Smooth muscle cell (in vitro differentiated cells): ENCODE results near the gene EFCAB12. TPM values are rescaled to one million over a fixed set of nuclear protein-coding genes. Genes with fewer than 3 reads are reported as not detected.

Source experiments
- DNase-seq: peaks from one replicate; lab custom pipeline; 2025; ENCODE audit not compliant: unreplicated experiment; lab: John Stamatoyannopoulos, UW
- H2AFZ ChIP-seq: fragments of 200-600 bp; sonication (generic); 2 replicates; pipeline ENCODE4 v1.6.0; 2016; ENCODE audit warnings: antibody characterized with exemption, low read depth, mild to moderate bottlenecking
- H3F3A ChIP-seq: fragments of 200-600 bp; sonication (generic); 2 replicates; pipeline ENCODE4 v1.6.0; 2017; ENCODE audit warnings: antibody characterized with exemption, low read depth
- H3K27ac ChIP-seq: fragments of 200-600 bp; sonication (generic); 2 replicates; pipeline ENCODE4 v1.5.1; 2016; ENCODE audit warnings: low read depth, mild to moderate bottlenecking
- H3K27me3 ChIP-seq: fragments of 200-600 bp; sonication (generic); 2 replicates; pipeline ENCODE4 v1.6.1; 2016; ENCODE audit warnings: low read depth, mild to moderate bottlenecking
- H3K36me3 ChIP-seq: fragments of 200-600 bp; sonication (generic); 2 replicates; pipeline ENCODE4 v1.5.1; 2016; ENCODE audit warnings: low read depth
- H3K4me1 ChIP-seq: fragments of 200-600 bp; sonication (generic); 2 replicates; pipeline ENCODE4 v1.5.1; 2016; ENCODE audit warnings: low read depth
- H3K4me2 ChIP-seq: fragments of 200-600 bp; sonication (generic); 2 replicates; pipeline ENCODE4 v1.6.0; 2016; ENCODE audit warnings: mild to moderate bottlenecking
- H3K4me3 ChIP-seq: fragments of 200-600 bp; sonication (generic); 2 replicates; pipeline ENCODE4 v1.5.1; 2016; ENCODE audit warnings: mild to moderate bottlenecking
- H3K79me2 ChIP-seq: fragments of 200-600 bp; sonication (generic); 2 replicates; pipeline ENCODE4 v1.6.0; 2016; ENCODE audit warnings: low read depth, mild to moderate bottlenecking
- H3K9ac ChIP-seq: fragments of 200-600 bp; sonication (generic); 2 replicates; pipeline ENCODE4 v1.6.0; 2016; ENCODE audit warnings: low read depth
- H3K9me3 ChIP-seq: fragments of 200-600 bp; sonication (generic); replicated peaks from 2 replicates; pipeline ENCODE4 v1.5.1; 2016; ENCODE audit warnings: low read depth
- H4K20me1 ChIP-seq: fragments of 200-600 bp; sonication (generic); 2 replicates; pipeline ENCODE4 v1.6.0; 2016; ENCODE audit warnings: low read depth
- WGBS: methylation state at CpG from one replicate; pipeline ENCODE4 v1.1.7; 2016; ENCODE audit warnings: low lambda C conversion rate; 5-methylcytosine and 5-hydroxymethylcytosine counted together
- polyA plus RNA-seq: library from polyadenylated mRNA; unstranded; fragments of >200 nt; fragmentation: Nextera tagmentation; extraction: Ambion mirVana; gene quantifications from 2 replicates; pipeline ENCODE4 v1.2.1, GENCODE V29; 2016
- total RNA-seq: library from RNA; depleted of rRNA; stranded (reverse); fragments of >200 nt; gene quantifications from 2 replicates; pipeline ENCODE4 v1.2.3, GENCODE V29; 2014
- TF ChIP-seq, protein P1 (sequence below): fragments of 200-600 bp; sonication (generic); IDR thresholded peaks from 2 replicates; pipeline ENCODE4 v1.5.1; 2017; ENCODE audit warnings: borderline replicate concordance, mild to moderate bottlenecking, antibody characterized with exemption; ENCODE audit not compliant: insufficient read depth, poor library complexity, severe bottlenecking

The EFCAB12 gene
- total and polyA plus RNA-seq, 2 experiments from 2014 or later: 0.09 TPM; not detected in 1

- H3K4me1 ChIP-seq: no peaks in the 10 kb centered on the region
- DNase-seq: no peak
- no peak overlapping the region for H3K4me2 ChIP-seq
- no peak overlapping the region for H3K27ac ChIP-seq
- peaks cover 9% of the 10 kb centered on the region for H3F3A ChIP-seq
- H4K20me1 ChIP-seq: peaks cover 11% of the 10 kb centered on the region
- H3K9ac ChIP-seq: no peak overlapping the region
- H3K36me3 ChIP-seq: no peaks in the 10 kb centered on the region
- WGBS: 55% methylated on average over 6 of the region's 6 CpGs
- no peak overlapping the region for H2AFZ ChIP-seq
- H3K4me3 ChIP-seq: no peak overlapping the region
- no peaks in the 10 kb centered on the region for H3K9me3 ChIP-seq
- no peaks in the 10 kb centered on the region for H3K79me2 ChIP-seq
- TF ChIP-seq, protein P1, sequence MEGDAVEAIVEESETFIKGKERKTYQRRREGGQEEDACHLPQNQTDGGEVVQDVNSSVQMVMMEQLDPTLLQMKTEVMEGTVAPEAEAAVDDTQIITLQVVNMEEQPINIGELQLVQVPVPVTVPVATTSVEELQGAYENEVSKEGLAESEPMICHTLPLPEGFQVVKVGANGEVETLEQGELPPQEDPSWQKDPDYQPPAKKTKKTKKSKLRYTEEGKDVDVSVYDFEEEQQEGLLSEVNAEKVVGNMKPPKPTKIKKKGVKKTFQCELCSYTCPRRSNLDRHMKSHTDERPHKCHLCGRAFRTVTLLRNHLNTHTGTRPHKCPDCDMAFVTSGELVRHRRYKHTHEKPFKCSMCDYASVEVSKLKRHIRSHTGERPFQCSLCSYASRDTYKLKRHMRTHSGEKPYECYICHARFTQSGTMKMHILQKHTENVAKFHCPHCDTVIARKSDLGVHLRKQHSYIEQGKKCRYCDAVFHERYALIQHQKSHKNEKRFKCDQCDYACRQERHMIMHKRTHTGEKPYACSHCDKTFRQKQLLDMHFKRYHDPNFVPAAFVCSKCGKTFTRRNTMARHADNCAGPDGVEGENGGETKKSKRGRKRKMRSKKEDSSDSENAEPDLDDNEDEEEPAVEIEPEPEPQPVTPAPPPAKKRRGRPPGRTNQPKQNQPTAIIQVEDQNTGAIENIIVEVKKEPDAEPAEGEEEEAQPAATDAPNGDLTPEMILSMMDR: peak; percentile 77
- H3K27me3 ChIP-seq: no peaks in the 10 kb centered on the region
Observed at GRCh38 chr3:129383292-129383860, 45.1 kb downstream of the EFCAB12 start.

DNA sequence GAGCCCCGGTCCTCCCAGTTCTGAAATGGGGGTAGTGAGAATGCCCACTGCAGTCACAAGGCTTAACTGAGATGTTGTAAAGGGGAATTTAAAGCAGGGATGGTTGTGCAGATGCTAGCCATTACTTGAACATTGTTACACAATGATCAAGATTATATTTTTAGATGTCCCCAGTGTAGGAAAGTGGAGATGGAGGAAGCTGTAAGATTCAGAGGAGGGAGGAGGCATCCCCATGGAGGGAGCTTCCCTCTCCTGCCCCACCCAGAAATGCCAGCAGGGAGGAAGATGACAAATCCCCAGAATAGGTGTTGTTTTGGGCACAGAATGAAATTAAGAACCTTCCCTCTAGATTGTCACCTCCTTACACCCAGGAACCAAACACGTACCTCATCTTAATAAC is 46.1 kb downstream of the EFCAB12 start:
- Histone ChIP-seq H2AFZ (no peak overlapping the region), H3K27me3 (no peaks in the 10 kb centered on the region), H3K27ac (no peak overlapping the region), H3K9me3 (no peaks in the 10 kb centered on the region), H3K9ac (no peak overlapping the region), H3K36me3 (no peaks in the 10 kb centered on the region), H3K79me2 (no peaks in the 10 kb centered on the region), H3K4me1 (no peaks in the 10 kb centered on the region), H3F3A (peaks cover 4% of the 10 kb centered on the region), H3K4me3 (no peak overlapping the region), H3K4me2 (no peak overlapping the region), H4K20me1 (peaks cover 3% of the 10 kb centered on the region)
- no peak for DNase-seq
- WGBS: 88% methylated on average over 2 of the region's 2 CpGs
- TF ChIP-seq, protein P1: no peak

DNA sequence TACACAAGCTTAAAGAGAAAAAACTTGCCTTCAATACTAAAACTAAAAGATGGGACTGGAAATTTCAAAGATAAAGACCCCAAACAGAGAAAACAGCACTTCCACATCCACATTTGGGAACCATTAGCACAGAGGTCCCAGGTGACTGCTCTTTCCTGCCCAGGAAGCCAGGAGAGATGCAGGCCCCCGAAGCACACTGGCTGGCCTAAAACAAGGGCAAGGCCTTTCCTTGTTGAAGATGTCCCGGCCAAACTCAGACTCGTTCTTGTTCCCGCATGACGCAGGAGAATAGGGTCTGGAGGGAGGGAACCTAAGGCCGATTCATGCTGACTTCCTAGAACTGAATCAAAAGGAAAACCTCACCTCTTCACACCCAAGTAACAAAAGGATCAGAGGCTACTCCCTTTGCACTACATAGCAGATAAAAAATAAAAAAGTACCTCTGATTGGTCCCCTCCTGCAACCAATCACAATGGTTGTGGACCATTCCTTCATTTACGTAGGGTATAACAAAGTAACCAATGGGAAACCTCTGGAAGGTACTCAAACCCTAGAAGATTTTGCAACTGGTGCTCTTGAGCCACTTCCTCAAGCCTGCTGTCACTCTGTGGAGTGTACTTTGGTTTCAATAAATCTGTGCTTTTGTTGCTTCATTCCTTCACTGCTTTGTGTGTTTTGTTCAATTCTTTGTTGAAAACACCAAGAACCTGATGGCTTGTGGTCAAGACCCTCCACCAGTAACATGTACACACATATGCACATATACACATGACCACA is 48.7 kb downstream of the EFCAB12 start:
- no peak overlapping the region for H2AFZ ChIP-seq
- no peak overlapping the region for H3K9ac ChIP-seq
- H3K4me1 ChIP-seq: no peaks in the 10 kb centered on the region
- H3K79me2 ChIP-seq: no peaks in the 10 kb centered on the region
- H4K20me1 ChIP-seq: no peaks in the 10 kb centered on the region
- WGBS: 96% methylated on average over 7 of the region's 7 CpGs
- no peaks in the 10 kb centered on the region for H3K36me3 ChIP-seq
- DNase-seq: no peak
- no peak overlapping the region for H3K27ac ChIP-seq
- H3K9me3 ChIP-seq: no peaks in the 10 kb centered on the region
- H3F3A ChIP-seq: no peaks in the 10 kb centered on the region
- TF ChIP-seq, protein P1: no peak
- no peaks in the 10 kb centered on the region for H3K27me3 ChIP-seq
- no peak overlapping the region for H3K4me2 ChIP-seq
- H3K4me3 ChIP-seq: no peak overlapping the region
